GM12873 (cell line): ENCODE measurements around the gene SESN1.

Experiments used
- CTCF ChIP-seq: IDR thresholded peaks from 2 replicates; pipeline ENCODE4 v1.5.1; 2012; ENCODE audit warnings: low read depth, mild to moderate bottlenecking, moderate library complexity, low read length, control low read depth; ENCODE audit not compliant: insufficient read depth; ENCODE audit errors: missing control alignments

SESN1 gene

GRCh38 chr6:109009236-109009961, 85.2 kb downstream of the SESN1 start:
- TF ChIP-seq CTCF, result no peak

- no peak for TF ChIP-seq CTCF
Measured at GRCh38 chr6:109008537-109009235, 86.0 kb downstream of the SESN1 start.

- no peak for TF ChIP-seq CTCF
Measured at GRCh38 chr6:109008054-109008453, 86.6 kb downstream of the SESN1 start.

- no peak for TF ChIP-seq CTCF
Measured at GRCh38 chr6:109007521-109007920, 87.1 kb downstream of the SESN1 start.

- TF ChIP-seq CTCF, result no peak
Measured at GRCh38 chr6:109006818-109007217, 87.8 kb downstream of the SESN1 start.

- no peak for TF ChIP-seq CTCF
Measured at GRCh38 chr6:109002882-109003281, 91.8 kb downstream of the SESN1 start.

- TF ChIP-seq CTCF, result no peak
Measured at GRCh38 chr6:109002051-109002697, 92.5 kb downstream of the SESN1 start.
